VCaP (cell line): ENCODE data around the gene GAP43.

Experiments
- H3K27ac ChIP-seq: fragments of 450-650 bp; 2 replicates; pipeline ENCODE4 v1.5.1; 2017
- TF ChIP-seq, protein P1 (sequence below): fragments of 450-650 bp; conservative IDR thresholded peaks from 2 replicates; pipeline ENCODE4 v1.5.1; 2017; ENCODE audit warnings: mild to moderate bottlenecking, moderate library complexity

Gene GAP43

GRCh38 chr3:115709931-115710330 lies 86.6 kb downstream of the GAP43 start:
- TF ChIP-seq, protein P1, sequence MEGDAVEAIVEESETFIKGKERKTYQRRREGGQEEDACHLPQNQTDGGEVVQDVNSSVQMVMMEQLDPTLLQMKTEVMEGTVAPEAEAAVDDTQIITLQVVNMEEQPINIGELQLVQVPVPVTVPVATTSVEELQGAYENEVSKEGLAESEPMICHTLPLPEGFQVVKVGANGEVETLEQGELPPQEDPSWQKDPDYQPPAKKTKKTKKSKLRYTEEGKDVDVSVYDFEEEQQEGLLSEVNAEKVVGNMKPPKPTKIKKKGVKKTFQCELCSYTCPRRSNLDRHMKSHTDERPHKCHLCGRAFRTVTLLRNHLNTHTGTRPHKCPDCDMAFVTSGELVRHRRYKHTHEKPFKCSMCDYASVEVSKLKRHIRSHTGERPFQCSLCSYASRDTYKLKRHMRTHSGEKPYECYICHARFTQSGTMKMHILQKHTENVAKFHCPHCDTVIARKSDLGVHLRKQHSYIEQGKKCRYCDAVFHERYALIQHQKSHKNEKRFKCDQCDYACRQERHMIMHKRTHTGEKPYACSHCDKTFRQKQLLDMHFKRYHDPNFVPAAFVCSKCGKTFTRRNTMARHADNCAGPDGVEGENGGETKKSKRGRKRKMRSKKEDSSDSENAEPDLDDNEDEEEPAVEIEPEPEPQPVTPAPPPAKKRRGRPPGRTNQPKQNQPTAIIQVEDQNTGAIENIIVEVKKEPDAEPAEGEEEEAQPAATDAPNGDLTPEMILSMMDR, result no peak
- H3K27ac ChIP-seq, result no peak overlapping the region

- no peak overlapping the region for H3K27ac ChIP-seq
- TF ChIP-seq, protein P1, result no peak
Measured at GRCh38 chr3:115710799-115711198, 87.5 kb downstream of the GAP43 start.

DNA sequence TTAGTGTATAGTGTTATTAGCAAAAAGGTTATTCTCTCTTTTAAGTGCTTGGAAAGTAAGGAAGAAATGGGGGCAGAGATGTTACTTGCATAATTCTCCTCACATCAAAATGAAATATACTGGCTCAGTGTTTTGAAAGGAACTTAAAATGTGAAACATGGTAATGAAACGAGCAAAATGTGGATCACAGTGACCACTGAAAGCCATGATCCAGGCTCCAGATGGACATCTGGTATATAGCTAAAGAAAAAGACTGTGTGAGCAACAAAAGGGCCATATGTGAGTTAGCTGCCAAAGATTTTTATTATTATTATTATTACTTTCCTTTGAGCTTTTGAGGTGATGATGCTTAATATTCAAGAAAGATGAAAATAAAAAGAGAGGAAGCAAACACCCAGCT lies 89.6 kb downstream of the GAP43 start:
- H3K27ac ChIP-seq, result no peak overlapping the region
- TF ChIP-seq, protein P1, result no peak

DNA sequence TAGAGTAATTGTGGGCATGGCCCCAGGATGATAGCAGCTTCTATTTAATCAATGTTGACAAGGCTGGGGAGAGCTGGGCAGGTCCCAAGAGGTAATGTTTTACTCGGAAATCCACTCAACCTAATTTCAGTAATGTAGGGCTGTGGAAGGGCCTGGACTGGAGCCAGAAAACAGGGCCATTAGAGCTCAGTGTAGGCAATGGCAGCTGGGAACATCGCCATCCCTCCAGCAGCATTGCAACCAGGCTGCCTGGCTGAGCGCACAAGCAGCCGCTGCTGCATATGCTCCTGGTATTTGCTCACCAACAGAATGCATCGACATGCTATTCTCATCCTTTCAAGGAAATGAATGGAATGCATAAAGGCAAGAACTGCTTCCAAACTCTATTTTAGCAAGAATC lies 90.0 kb downstream of the GAP43 start:
- TF ChIP-seq, protein P1, result no peak
- H3K27ac ChIP-seq, result no peak overlapping the region

DNA sequence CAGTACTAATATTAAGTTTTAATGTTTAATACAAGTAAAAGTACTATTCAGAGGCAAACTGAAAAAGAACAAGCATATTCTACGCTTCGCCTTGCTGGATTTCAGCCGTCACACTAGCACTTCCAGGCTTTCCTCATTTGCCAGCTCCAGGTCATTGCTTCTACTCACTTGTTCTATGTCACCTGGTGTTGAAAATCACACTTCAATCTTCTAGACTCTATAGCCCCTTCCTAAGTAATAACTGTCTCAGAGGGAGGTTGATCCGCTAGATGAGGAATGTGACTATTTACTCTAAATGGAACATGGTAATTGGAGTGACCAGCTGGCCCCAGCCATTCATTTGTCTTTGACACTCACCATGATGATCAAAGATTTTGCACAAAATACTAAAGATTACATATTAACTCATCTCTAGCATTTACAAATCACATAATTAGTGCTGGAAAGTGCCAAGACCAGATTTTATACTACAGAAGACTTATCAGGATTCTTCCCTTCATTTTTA lies 92.0 kb downstream of the GAP43 start:
- H3K27ac ChIP-seq, result no peak overlapping the region
- TF ChIP-seq, protein P1, result no peak

GRCh38 chr3:115720983-115721382 lies 97.7 kb downstream of the GAP43 start:
- H3K27ac ChIP-seq, result no peak overlapping the region
- TF ChIP-seq, protein P1, result no peak

DNA sequence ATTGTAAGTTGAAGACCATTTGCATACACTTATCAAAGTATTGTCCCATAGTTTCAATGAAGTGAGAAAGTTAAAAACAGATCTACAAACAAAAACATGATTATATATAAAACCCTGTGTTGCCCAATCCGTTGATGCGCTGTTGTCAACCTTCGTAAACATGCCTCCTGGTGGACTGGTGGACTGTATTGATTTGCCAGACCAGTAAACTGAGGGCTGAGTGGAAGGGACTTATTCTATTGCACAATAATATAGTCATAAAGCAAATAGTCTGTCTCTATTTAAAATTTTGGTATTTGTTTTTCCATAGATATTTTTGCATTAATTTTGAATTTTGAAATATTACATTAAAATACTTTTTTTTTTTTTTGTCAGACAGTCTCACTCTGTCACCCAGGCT lies 102.5 kb downstream of the GAP43 start:
- H3K27ac ChIP-seq, result no peak overlapping the region
- TF ChIP-seq, protein P1, result no peak
